KG1 (cell line): ENCODE measurements around the gene EXPH5.
"Not testable (repeated sequence)": the region's sequence is repeated elsewhere in the genome, so short reads cannot be mapped to it uniquely, and the experiment has no call there.

Experiments used
- DNase-seq: peaks from one replicate; lab custom pipeline; 2025; lab: John Stamatoyannopoulos, UW

EXPH5 gene

GRCh38 chr11:108593214-108593922 is at the start of gene EXPH5:
TSS of gene EXPH5 (minus strand) at chr11:108593768. CDS start at chr11:108593536, 232 bp downstream.
- DNase-seq: peak; percentile 53

- DNase-seq: not testable (repeated sequence)
Measured at GRCh38 chr11:108641752-108642151, 48.2 kb upstream of the EXPH5 start.

GRCh38 chr11:108639146-108639545 is 45.6 kb upstream of the EXPH5 start:
- DNase-seq: no peak

GRCh38 chr11:108636222-108636621 is 42.7 kb upstream of the EXPH5 start:
- DNase-seq: no peak

GRCh38 chr11:108635106-108635505 is 41.5 kb upstream of the EXPH5 start:
- no peak for DNase-seq

GRCh38 chr11:108632041-108632704 is 38.6 kb upstream of the EXPH5 start:
- DNase-seq: no peak

- DNase-seq: no peak
Measured at GRCh38 chr11:108629274-108629673, 35.7 kb upstream of the EXPH5 start.

GRCh38 chr11:108628812-108629211 is 35.2 kb upstream of the EXPH5 start:
- no peak for DNase-seq

GRCh38 chr11:108628326-108628725 is 34.8 kb upstream of the EXPH5 start:
- DNase-seq: no peak

- no peak for DNase-seq
Measured at GRCh38 chr11:108624196-108624925, 30.8 kb upstream of the EXPH5 start.

GRCh38 chr11:108622341-108622740 is 28.8 kb upstream of the EXPH5 start:
- DNase-seq: no peak

- no peak for DNase-seq
Measured at GRCh38 chr11:108620958-108621772, 27.6 kb upstream of the EXPH5 start.

- no peak for DNase-seq
Measured at GRCh38 chr11:108618529-108618928, 25.0 kb upstream of the EXPH5 start.

GRCh38 chr11:108617055-108617454 is 23.5 kb upstream of the EXPH5 start:
- DNase-seq: no peak

GRCh38 chr11:108616549-108616948 is 23.0 kb upstream of the EXPH5 start:
- no peak for DNase-seq

- no peak for DNase-seq
Measured at GRCh38 chr11:108614086-108614485, 20.5 kb upstream of the EXPH5 start.

GRCh38 chr11:108609682-108610081 is 16.1 kb upstream of the EXPH5 start:
- DNase-seq: no peak

GRCh38 chr11:108608548-108608947 is 15.0 kb upstream of the EXPH5 start:
- DNase-seq: no peak

GRCh38 chr11:108606495-108607160 is 13.1 kb upstream of the EXPH5 start:
- no peak for DNase-seq

- DNase-seq: no peak
Measured at GRCh38 chr11:108606070-108606469, 12.5 kb upstream of the EXPH5 start.

- not testable (repeated sequence) for DNase-seq
Measured at GRCh38 chr11:108602818-108603217, 9.2 kb upstream of the EXPH5 start.

- no peak for DNase-seq
Measured at GRCh38 chr11:108601150-108601549, 7.6 kb upstream of the EXPH5 start.
